ENCODE results near the gene ARHGAP12. TPM values are rescaled to one million over a fixed set of nuclear protein-coding genes. Genes with fewer than 3 reads are reported as not detected.
A peak's percentile ranks its signal among the peaks of the same experiment; 100 is the strongest.
"Not testable (repeated sequence)": the region's sequence is repeated elsewhere in the genome, so short reads cannot be mapped to it uniquely, and the experiment has no call there.

ARHGAP12 gene
- total RNA-seq, 1 donor from 2014 or later: 29.8 TPM

DNA sequence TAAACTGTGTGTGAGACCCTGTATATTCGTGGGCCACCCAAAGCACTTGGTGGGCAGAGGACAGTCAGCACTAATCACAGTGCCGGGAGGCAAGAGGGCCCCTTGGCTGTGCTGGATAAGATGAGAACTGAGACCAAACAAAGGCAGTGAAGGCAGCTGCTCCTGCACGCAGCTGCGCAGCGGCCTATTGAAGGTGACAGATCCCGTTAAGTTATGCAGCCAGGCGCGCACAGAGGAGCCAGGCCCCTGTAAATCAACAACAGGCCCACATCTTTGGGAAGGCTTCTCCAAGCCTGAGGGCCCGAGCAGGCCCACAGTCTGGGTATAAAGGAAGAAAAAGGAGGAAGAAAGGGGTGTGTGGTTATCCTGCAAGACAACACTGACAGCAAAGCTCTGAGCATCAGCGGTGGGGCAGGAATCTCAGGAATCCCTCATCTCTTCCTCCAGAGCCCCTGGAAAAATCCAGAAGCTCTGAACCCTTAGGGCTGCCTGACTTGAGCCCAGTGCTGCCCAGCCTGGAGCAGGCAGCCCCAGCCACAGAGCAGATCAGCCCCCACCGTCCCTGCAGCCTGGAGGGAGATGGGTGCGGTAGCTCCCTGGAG, 154.2 kb downstream of the ARHGAP12 start:
- Histone ChIP-seq H3K4me1 (no peaks in the 10 kb centered on the region), H3K27me3 (ENCODE audit: low read depth) (no peaks in the 10 kb centered on the region), H3K9me3 (no peaks in the 10 kb centered on the region), H3K4me3 (no peak overlapping the region), H3K27ac (no peak overlapping the region), H3K36me3 (no peaks in the 10 kb centered on the region)
- intact Hi-C loops (cut with DNase I): no loop called here
- ATAC-seq (peak in 1 of 2 donors; percentile 20), DNase-seq (no peak)
- TF ChIP-seq, protein P1, sequence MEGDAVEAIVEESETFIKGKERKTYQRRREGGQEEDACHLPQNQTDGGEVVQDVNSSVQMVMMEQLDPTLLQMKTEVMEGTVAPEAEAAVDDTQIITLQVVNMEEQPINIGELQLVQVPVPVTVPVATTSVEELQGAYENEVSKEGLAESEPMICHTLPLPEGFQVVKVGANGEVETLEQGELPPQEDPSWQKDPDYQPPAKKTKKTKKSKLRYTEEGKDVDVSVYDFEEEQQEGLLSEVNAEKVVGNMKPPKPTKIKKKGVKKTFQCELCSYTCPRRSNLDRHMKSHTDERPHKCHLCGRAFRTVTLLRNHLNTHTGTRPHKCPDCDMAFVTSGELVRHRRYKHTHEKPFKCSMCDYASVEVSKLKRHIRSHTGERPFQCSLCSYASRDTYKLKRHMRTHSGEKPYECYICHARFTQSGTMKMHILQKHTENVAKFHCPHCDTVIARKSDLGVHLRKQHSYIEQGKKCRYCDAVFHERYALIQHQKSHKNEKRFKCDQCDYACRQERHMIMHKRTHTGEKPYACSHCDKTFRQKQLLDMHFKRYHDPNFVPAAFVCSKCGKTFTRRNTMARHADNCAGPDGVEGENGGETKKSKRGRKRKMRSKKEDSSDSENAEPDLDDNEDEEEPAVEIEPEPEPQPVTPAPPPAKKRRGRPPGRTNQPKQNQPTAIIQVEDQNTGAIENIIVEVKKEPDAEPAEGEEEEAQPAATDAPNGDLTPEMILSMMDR (IDR thresholded peaks at IDR 0.05): no peak

DNA sequence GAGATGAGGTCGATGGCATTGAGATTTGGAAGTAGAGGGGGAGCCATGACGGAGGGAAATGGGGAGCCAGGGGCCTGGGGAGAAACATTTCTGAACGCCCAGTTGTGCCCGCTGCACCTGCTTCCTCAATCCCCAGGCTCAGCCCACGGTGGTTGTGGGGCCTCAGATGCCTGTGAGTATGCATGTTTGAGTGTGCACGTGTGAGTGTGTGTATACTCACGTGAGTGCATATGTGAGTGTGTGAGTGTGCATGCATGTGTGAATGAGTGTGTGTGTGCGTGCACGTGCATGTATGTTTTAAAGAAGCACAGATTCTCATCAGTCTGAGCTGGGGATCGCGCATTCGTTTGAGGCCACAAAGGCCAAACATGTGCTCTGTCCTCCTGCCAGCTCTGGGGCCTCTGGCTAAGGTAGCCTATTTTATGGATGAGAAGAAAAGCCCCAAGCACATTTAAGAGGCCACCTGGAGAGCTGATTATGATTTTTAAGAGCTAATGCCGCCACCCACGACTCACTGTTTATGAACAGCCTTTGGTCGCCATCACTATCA, 154.8 kb downstream of the ARHGAP12 start:
- H3K4me1 ChIP-seq: no peaks in the 10 kb centered on the region
- ATAC-seq (no peak), DNase-seq (no peak)
- no peak overlapping the region for H3K4me3 ChIP-seq
- no peaks in the 10 kb centered on the region for H3K9me3 ChIP-seq
- no peaks in the 10 kb centered on the region for H3K36me3 ChIP-seq
- no peaks in the 10 kb centered on the region for H3K27me3 ChIP-seq (ENCODE audit: low read depth)
- TF ChIP-seq, protein P1 (IDR thresholded peaks at IDR 0.05): no peak
- no peak overlapping the region for H3K27ac ChIP-seq
- intact Hi-C loops (cut with DNase I): no loop called here

DNA sequence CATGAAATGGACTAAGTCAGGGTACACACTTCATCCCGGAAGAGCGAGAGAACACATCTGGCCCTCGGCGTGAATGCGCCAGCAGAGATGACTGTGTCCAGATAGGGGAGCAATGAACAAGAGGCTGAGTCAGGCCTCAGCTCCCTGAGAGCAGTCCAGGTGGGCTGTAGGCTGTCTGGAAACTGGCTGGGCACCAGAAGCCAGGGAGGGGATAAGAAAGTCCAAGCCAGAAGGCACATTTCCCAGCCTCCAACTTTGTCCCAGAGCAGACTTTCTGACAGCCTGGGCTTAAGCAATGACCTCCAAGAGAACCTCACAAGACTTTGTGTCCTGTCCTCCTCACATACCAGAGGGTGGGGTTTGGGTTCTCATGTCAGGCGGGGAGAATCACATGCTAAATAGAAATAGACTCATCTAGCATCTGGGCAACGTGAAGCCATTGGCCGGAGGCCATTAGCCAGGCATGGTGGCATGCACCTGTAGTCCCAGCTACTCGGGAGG, 157.2 kb downstream of the ARHGAP12 start:
- Histone ChIP-seq H3K4me1 (no peaks in the 10 kb centered on the region), H3K27me3 (ENCODE audit: low read depth) (no peaks in the 10 kb centered on the region), H3K9me3 (no peaks in the 10 kb centered on the region), H3K27ac (no peak overlapping the region), H3K36me3 (no peaks in the 10 kb centered on the region), H3K4me3 (no peak overlapping the region)
- intact Hi-C loops (cut with DNase I): no loop called here
- DNase-seq: no peak
- ATAC-seq: no peak
- TF ChIP-seq, protein P1 (IDR thresholded peaks at IDR 0.05): no peak

DNA sequence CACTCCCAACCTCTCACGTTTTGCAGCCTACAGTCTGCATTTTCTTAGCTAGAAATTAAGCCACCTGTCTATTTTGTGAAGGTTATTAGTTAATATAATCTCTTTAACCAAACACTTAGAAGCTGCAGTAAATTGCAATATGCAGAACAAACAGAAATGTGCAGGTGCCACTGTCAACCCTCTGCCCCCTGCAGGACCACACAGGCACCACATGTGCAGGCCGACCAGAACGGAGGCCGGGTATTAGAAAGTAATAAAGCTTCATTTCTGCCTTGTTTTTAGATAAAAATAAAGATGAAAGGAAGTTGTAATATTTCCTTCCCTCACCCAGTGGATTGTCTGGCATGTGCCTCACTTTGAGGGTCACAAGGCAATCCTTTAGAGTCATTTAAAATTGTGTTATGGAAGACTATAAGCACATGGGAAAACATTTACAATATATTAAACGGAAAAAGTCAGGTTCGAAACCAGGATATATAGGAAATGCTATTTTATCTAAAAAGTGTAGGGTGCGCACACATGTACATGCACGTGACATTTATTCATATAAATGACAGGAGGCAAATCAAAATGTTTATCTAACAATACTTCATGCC, 158.2 kb downstream of the ARHGAP12 start:
- H3K27ac ChIP-seq: no peak overlapping the region
- peak; percentile 60 for DNase-seq
- no peaks in the 10 kb centered on the region for H3K9me3 ChIP-seq
- no peaks in the 10 kb centered on the region for H3K27me3 ChIP-seq (ENCODE audit: low read depth)
- intact Hi-C loops (cut with DNase I): no loop called here
- H3K36me3 ChIP-seq: no peaks in the 10 kb centered on the region
- no peaks in the 10 kb centered on the region for H3K4me1 ChIP-seq
- ATAC-seq: peak; percentile 77 to 78
- TF ChIP-seq, protein P1 (IDR thresholded peaks at IDR 0.05): peak; percentile 89
- no peak overlapping the region for H3K4me3 ChIP-seq

DNA sequence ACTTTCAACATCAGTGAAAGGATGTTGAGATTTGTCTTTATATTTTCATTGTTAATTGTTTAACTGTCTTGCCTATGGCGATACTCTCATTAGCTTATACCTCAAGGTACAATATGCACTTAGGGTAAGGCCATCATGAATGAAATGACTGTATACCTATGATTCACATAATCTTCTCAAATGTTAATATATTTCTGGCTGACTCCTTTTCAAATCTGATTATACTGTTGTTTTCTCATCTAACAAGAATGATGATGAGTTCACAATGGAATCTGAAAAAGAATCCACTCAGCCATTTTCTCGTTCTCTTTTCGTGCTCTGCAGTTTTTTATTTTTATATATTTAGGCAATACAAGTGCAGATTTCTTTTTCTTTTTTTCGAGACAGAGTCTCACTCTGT, 159.1 kb downstream of the ARHGAP12 start:
- intact Hi-C loops (cut with DNase I): no loop called here
- DNase-seq: no peak

DNA sequence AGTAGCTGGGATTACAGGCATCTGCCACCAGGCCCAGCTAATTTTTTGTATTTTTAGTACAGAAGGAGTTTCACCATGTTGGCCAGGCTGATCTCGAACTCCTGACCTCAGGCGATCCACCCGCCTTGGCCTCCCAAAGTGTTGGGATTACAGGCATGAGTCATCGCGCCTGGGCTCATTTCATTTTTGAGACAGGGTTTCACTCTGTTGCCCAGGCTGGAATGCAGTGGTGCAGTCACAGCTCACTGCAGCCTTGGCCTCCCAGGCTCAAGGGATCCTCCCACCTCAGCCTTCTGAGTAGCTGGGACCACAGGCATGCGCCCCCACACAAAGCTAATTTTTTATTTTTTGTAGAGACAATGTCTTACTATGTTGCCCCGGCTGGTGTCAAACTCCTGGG, 159.7 kb downstream of the ARHGAP12 start:
- intact Hi-C loops (cut with DNase I); H3K27ac ChIP-seq; ATAC-seq; DNase-seq; H3K27me3 ChIP-seq (ENCODE audit: low read depth); H3K4me1 ChIP-seq; H3K36me3 ChIP-seq; H3K4me3 ChIP-seq; H3K9me3 ChIP-seq: not testable (repeated sequence)

More for the DNA sequence above, 159.1 kb downstream of the ARHGAP12 start:
- no peak overlapping the region for H3K27ac ChIP-seq
- H3K27me3 ChIP-seq (ENCODE audit: low read depth): no peaks in the 10 kb centered on the region
- ATAC-seq: no peak
- TF ChIP-seq, protein P1 (IDR thresholded peaks at IDR 0.05): no peak
- no peak overlapping the region for H3K4me3 ChIP-seq
- H3K36me3 ChIP-seq: no peaks in the 10 kb centered on the region
- no peaks in the 10 kb centered on the region for H3K9me3 ChIP-seq
- H3K4me1 ChIP-seq: no peaks in the 10 kb centered on the region
